ENCODE measurements around the gene FAM3D. TPM values are rescaled to one million over a fixed set of nuclear protein-coding genes. Genes with fewer than 3 reads are reported as not detected.

Gene FAM3D
- total RNA-seq, 6 experiments from 2014 or later, result not detected

DNA sequence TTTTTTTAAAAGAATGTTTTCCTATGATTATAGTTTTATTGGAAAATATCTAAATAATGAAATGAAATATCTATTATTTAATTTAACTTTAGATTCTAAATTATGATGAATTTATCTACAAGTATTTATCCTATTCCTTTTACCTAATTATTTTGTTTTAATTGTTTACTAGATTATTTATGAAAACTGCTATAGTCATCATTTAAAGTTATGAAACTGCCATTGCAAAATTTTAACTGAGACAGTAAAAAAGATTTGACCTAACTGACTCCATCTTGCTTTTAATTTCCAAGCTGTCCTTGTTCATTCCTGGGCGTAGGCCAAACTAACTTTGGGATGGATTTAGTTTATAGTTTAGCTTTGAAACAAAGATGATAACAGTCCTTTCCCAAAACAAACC, 25.9 kb upstream of the FAM3D start:
- Histone ChIP-seq H3K9me3 (no peaks in the 10 kb centered on the region), H3K36me3 (no peaks in the 10 kb centered on the region), H3K27me3 (no peaks in the 10 kb centered on the region), H3K4me1 (no peaks in the 10 kb centered on the region), H3K27ac (no peak overlapping the region), H3K4me3 (no peak overlapping the region)
- 62% methylated on average over 1 of the region's 1 CpG for WGBS (ENCODE audit: insufficient coverage, low coverage, low lambda C conversion rate, missing lambda C conversion rate)
- no peak for DNase-seq
- TF ChIP-seq, protein P1, sequence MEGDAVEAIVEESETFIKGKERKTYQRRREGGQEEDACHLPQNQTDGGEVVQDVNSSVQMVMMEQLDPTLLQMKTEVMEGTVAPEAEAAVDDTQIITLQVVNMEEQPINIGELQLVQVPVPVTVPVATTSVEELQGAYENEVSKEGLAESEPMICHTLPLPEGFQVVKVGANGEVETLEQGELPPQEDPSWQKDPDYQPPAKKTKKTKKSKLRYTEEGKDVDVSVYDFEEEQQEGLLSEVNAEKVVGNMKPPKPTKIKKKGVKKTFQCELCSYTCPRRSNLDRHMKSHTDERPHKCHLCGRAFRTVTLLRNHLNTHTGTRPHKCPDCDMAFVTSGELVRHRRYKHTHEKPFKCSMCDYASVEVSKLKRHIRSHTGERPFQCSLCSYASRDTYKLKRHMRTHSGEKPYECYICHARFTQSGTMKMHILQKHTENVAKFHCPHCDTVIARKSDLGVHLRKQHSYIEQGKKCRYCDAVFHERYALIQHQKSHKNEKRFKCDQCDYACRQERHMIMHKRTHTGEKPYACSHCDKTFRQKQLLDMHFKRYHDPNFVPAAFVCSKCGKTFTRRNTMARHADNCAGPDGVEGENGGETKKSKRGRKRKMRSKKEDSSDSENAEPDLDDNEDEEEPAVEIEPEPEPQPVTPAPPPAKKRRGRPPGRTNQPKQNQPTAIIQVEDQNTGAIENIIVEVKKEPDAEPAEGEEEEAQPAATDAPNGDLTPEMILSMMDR (IDR thresholded peaks at IDR 0.05), result no peak
- no peak for TF ChIP-seq POLR2A (IDR thresholded peaks at IDR 0.05)
- ATAC-seq, result no peak
- intact Hi-C loops (cut with DNase I), result no loop called here

DNA sequence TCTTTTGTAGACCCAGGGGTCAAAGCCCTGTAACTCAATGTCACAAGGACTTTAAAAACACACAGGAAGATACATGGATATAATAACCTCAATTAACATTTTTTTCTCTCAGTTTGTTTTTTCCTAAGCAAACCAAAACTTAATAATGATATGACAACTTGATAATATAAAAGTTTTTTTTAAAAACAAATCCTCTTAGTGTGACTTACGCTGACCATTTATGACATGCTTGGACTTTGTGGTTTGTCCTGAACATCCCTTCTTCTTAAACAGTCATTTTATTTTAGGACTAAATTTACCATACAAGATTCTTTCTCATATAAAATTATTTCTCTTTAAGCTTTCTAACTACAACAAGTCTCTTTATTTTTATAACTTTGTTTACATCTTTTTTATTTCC, 25.4 kb upstream of the FAM3D start:
- Histone ChIP-seq H3K36me3 (no peaks in the 10 kb centered on the region), H3K4me3 (no peak overlapping the region), H3K9me3 (no peaks in the 10 kb centered on the region), H3K27me3 (no peaks in the 10 kb centered on the region), H3K4me1 (no peaks in the 10 kb centered on the region), H3K27ac (no peak overlapping the region)
- TF ChIP-seq POLR2A (IDR thresholded peaks at IDR 0.05), result no peak
- TF ChIP-seq, protein P1 (IDR thresholded peaks at IDR 0.05), result no peak
- no peak for ATAC-seq
- intact Hi-C loops (cut with DNase I), result no loop called here
- DNase-seq, result no peak
- 80% methylated on average over 1 of the region's 1 CpG for WGBS (ENCODE audit: insufficient coverage, low coverage, low lambda C conversion rate, missing lambda C conversion rate)

DNA sequence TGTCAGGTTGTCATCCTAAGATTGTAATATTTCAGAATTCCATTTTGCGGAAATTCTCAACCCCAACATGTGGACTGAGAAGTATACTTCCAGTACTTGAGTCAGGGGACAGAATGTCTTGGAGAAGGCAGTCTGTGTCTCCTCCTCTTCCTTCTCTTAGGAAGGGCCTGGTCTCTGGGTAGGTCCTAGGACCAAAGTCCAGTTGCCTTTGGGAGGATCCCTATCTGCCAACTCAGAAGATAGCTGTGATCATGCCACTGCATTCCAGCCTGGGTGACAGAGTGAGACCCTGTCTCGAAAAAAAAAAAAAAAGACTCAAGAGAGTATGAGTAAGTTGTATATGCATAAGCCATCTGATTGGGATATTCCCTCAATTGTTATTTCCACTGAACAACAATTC, 23.9 kb upstream of the FAM3D start:
- Histone ChIP-seq H3K4me3 (no peak overlapping the region), H3K9me3 (no peaks in the 10 kb centered on the region), H3K4me1 (no peaks in the 10 kb centered on the region), H3K27me3 (no peaks in the 10 kb centered on the region), H3K27ac (no peak overlapping the region), H3K36me3 (no peaks in the 10 kb centered on the region)
- ATAC-seq, result no peak
- 100% methylated on average over 1 of the region's 2 CpGs for WGBS (ENCODE audit: insufficient coverage, low coverage, low lambda C conversion rate, missing lambda C conversion rate)
- TF ChIP-seq POLR2A (IDR thresholded peaks at IDR 0.05), result no peak
- TF ChIP-seq, protein P1 (IDR thresholded peaks at IDR 0.05), result no peak
- DNase-seq, result no peak
- intact Hi-C loops (cut with DNase I), result no loop called here

DNA sequence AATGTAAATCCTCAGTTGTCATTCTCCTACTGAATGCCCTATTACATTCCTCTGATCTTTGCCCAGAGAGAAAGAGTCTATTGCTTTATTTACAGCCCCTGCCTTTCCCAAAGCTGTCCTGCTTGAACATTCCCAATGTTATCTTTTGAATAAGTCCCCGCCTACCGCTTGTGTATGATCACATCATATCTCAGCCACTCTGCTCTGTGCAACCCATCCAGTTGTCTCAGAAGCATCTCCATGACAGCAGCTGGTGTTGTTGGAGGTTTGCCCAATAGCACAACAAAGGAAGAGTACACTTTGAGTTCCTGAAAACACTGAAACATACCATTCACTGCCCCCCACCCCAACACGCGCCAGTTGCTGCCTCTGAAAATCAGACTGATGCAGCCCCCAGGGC, 22.0 kb upstream of the FAM3D start:
- Histone ChIP-seq H3K4me1 (no peaks in the 10 kb centered on the region), H3K9me3 (no peaks in the 10 kb centered on the region), H3K27me3 (no peaks in the 10 kb centered on the region), H3K36me3 (no peaks in the 10 kb centered on the region), H3K27ac (no peak overlapping the region), H3K4me3 (no peak overlapping the region)
- ATAC-seq, result no peak
- no peak for TF ChIP-seq POLR2A (IDR thresholded peaks at IDR 0.05)
- TF ChIP-seq, protein P1 (IDR thresholded peaks at IDR 0.05), result no peak
- no peak for DNase-seq
- intact Hi-C loops (cut with DNase I), result no loop called here
- 77% methylated on average over 4 of the region's 4 CpGs for WGBS (ENCODE audit: insufficient coverage, low coverage, low lambda C conversion rate, missing lambda C conversion rate)

DNA sequence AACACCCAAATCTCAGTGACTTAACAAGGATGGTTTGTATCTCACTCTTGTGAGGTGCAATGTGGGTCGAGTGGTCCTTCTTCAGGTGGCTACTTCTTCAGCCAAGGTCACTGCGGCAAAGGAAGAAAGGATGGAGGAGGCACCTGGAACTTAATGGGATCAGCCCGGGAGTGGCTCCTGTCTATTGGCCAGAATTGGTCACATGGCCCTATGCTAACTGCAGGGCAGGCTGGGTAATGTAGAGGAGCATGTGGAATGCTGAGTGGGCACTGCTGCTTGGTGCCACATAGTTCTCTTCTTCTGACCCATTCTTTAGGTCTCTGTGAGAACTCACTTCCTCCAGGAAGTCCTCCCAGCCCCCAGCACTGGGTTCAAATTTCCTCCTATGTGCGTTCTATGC, 20.3 kb upstream of the FAM3D start:
- Histone ChIP-seq H3K9me3 (no peaks in the 10 kb centered on the region), H3K36me3 (no peaks in the 10 kb centered on the region), H3K27me3 (no peaks in the 10 kb centered on the region), H3K4me3 (no peak overlapping the region), H3K4me1 (no peaks in the 10 kb centered on the region), H3K27ac (no peak overlapping the region)
- intact Hi-C loops (cut with DNase I), result no loop called here
- no CpG with 5 or more reads among the region's 4 CpGs for WGBS (ENCODE audit: insufficient coverage, low coverage, low lambda C conversion rate, missing lambda C conversion rate)
- ATAC-seq, result no peak
- DNase-seq, result no peak
- TF ChIP-seq POLR2A (IDR thresholded peaks at IDR 0.05), result no peak
- TF ChIP-seq, protein P1 (IDR thresholded peaks at IDR 0.05), result no peak
